Duodenal mucosa (tissue), 2 donors: ENCODE data around the gene CARS1.
"Not testable (repeated sequence)": the region's sequence is repeated elsewhere in the genome, so short reads cannot be mapped to it uniquely, and the experiment has no call there.

Experiments used
- H3K27ac ChIP-seq: one replicate; pipeline ENCODE4 v1.7.0; 2013; ENCODE audit warnings: low read depth, low read length
- H3K27me3 ChIP-seq, 2 donors: one replicate each; pipeline ENCODE4 v1.7.0; 2013; ENCODE audit warnings: low read length in 2 of 2, control low read depth in 1 of 2; ENCODE audit not compliant: insufficient read depth in 2 of 2, control insufficient read depth in 1 of 2
- H3K36me3 ChIP-seq, 2 donors: one replicate each; pipeline ENCODE4 v1.7.0; 2013; ENCODE audit warnings: low read length in 2 of 2, control low read depth in 1 of 2; ENCODE audit not compliant: insufficient read depth in 2 of 2, control insufficient read depth in 1 of 2
- H3K4me1 ChIP-seq, 2 donors: one replicate each; pipeline ENCODE4 v1.7.0; 2013; ENCODE audit warnings: low read length in 2 of 2, control low read depth in 1 of 2; ENCODE audit not compliant: insufficient read depth in 2 of 2, control insufficient read depth in 1 of 2
- H3K4me3 ChIP-seq, 2 donors: one replicate each; pipeline ENCODE4 v1.7.0; 2013; ENCODE audit warnings: low read length in 2 of 2, low read depth in 1 of 2
- H3K9ac ChIP-seq, 2 donors: one replicate each; pipeline ENCODE4 v1.7.0; 2013; ENCODE audit warnings: low read length in 2 of 2, low read depth in 1 of 2
- H3K9me3 ChIP-seq, 2 donors: one replicate each; pipeline ENCODE4 v1.7.0; 2013; ENCODE audit warnings: low read length in 2 of 2, control low read depth in 1 of 2; ENCODE audit not compliant: control insufficient read depth in 1 of 2

Gene CARS1

GRCh38 chr11:3080733-3081385 is 23.6 kb upstream of the CARS1 start:
- H3K27me3 ChIP-seq, result peaks cover 0 to 3% of the 10 kb centered on the region in 2 donors
- no peaks in the 10 kb centered on the region for H3K4me1 ChIP-seq
- no peak overlapping the region for H3K9ac ChIP-seq
- no peak overlapping the region for H3K4me3 ChIP-seq
- no peaks in the 10 kb centered on the region for H3K9me3 ChIP-seq
- H3K27ac ChIP-seq, result no peak overlapping the region
- H3K36me3 ChIP-seq, result no peaks in the 10 kb centered on the region

DNA sequence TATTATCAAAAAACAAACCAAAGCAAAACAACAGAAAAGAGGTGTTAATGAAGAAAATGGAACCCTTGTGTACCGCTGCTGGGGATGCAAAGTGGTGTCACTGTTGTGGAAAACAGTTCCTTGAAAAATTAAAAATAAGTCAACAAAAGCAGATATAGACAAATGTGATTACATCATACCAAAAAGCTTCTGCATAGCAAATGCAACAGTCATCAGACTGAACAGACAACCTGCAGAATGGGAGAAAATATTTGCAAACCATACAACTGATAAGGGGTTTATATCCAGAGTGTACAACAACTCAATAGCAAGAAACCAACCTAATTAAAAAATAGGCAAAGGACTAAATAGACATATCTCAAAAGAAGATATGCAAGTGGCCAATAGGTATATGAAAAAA is 22.9 kb upstream of the CARS1 start:
- H3K36me3 ChIP-seq, result no peaks in the 10 kb centered on the region
- no peak overlapping the region for H3K4me3 ChIP-seq
- H3K27me3 ChIP-seq, result peaks cover 0 to 3% of the 10 kb centered on the region in 2 donors
- H3K4me1 ChIP-seq, result peaks cover 0 to under 1% of the 10 kb centered on the region in 2 donors
- H3K9ac ChIP-seq, result no peak overlapping the region
- H3K27ac ChIP-seq, result no peak overlapping the region
- H3K9me3 ChIP-seq, result no peaks in the 10 kb centered on the region

DNA sequence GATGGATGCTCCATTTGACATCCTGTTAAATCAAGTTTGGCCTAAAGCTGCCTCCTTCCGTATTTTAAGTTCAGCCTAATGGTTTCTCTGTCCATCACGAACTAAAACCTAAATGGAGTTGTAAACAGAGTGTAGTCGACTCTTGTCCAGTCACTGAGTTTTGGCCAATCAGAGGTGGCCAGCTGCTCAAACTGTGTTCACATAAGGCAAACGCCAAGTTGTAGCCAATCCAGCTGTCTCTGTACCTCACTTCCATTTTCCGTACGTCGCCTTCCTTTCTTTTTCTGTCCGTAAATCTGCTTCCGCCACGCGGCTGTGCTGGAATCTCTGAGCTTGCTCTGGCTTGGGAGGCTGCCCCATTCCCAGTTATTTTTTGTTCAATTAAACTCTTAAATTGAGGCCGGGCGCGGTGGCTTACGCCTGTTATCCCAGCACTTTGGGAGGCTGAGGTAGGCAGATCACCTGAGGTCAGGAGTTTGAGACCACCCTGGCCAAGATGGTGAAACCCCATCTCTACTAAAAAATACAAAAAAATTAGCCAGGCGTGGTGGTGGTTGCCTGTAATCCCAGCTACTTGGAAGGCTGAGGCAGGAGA is 20.7 kb upstream of the CARS1 start:
- Histone ChIP-seq H3K9me3 (no peaks in the 10 kb centered on the region), H3K27me3 (no peaks in the 10 kb centered on the region), H3K36me3 (no peaks in the 10 kb centered on the region), H3K4me1 (peaks cover 4 to 7% of the 10 kb centered on the region in 2 donors), H3K27ac (no peak overlapping the region), H3K4me3 (no peak overlapping the region), H3K9ac (no peak overlapping the region)

GRCh38 chr11:3077189-3077836 is 20.1 kb upstream of the CARS1 start:
- Histone ChIP-seq H3K4me3 (no peak overlapping the region), H3K36me3 (no peaks in the 10 kb centered on the region), H3K4me1 (peaks cover 4 to 7% of the 10 kb centered on the region in 2 donors), H3K9me3 (no peaks in the 10 kb centered on the region), H3K9ac (no peak overlapping the region), H3K27me3 (no peaks in the 10 kb centered on the region), H3K27ac (no peak overlapping the region)

- Histone ChIP-seq H3K9ac (no peak overlapping the region), H3K27ac (no peak overlapping the region), H3K27me3 (no peaks in the 10 kb centered on the region), H3K36me3 (no peaks in the 10 kb centered on the region), H3K4me1 (peaks cover 4 to 7% of the 10 kb centered on the region in 2 donors), H3K9me3 (no peaks in the 10 kb centered on the region), H3K4me3 (no peak overlapping the region)
These were observed 17.8 kb upstream of the CARS1 start for GRCh38 chr11:3074912-3075589.

DNA sequence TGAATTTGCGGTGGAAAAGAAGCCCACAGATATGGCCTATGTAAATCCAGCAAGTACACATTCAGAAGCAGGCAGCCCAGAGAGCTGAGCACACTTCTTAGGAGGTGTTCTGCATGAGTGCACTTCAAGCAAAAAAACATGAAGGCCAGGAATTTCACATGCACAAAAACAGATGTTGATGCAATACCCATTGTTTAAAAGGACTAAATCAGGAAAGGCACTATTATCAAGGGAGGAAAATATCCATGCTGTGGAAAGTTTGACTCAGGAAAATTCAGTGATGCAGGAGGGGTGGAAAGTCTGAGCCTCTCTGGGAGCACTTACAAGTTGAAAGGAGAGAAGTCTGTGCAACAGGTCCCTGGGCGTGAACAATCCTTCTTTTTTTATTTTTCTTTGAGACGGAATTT is 15.8 kb upstream of the CARS1 start:
- H3K4me1 ChIP-seq, result peaks cover 4 to 7% of the 10 kb centered on the region in 2 donors
- H3K4me3 ChIP-seq, result no peak overlapping the region
- no peak overlapping the region for H3K9ac ChIP-seq
- H3K27me3 ChIP-seq, result no peaks in the 10 kb centered on the region
- no peak overlapping the region for H3K27ac ChIP-seq
- no peaks in the 10 kb centered on the region for H3K9me3 ChIP-seq
- no peaks in the 10 kb centered on the region for H3K36me3 ChIP-seq

DNA sequence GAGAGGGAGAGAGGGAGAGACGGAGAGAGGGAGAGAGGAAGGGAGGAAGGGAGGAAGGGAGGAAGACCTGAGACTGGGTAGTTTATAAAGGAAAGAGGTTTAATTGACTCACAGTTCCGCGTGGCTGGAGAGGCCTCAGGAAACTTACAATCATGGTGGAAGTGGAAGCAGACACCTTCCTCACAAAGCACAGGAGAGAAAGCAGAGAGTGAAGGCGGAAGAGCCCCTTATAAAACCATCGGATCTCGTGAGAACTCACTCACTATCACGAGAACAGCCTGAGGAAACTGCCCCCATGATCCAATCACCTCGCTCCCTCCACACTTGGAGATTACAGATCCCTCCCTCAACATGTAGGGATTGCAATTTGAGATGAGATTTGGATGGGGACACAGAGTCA is 12.2 kb upstream of the CARS1 start:
- Histone ChIP-seq H3K36me3 (no peaks in the 10 kb centered on the region), H3K9ac (no peak overlapping the region), H3K27ac (no peak overlapping the region), H3K4me3 (no peak overlapping the region), H3K27me3 (no peaks in the 10 kb centered on the region), H3K4me1 (no peaks in the 10 kb centered on the region), H3K9me3 (no peaks in the 10 kb centered on the region)

- H3K27ac ChIP-seq, H3K4me3 ChIP-seq, H3K9me3 ChIP-seq, H3K4me1 ChIP-seq, H3K9ac ChIP-seq, H3K36me3 ChIP-seq, H3K27me3 ChIP-seq: not testable (repeated sequence)
These were observed 9.1 kb upstream of the CARS1 start for GRCh38 chr11:3066308-3066707.

DNA sequence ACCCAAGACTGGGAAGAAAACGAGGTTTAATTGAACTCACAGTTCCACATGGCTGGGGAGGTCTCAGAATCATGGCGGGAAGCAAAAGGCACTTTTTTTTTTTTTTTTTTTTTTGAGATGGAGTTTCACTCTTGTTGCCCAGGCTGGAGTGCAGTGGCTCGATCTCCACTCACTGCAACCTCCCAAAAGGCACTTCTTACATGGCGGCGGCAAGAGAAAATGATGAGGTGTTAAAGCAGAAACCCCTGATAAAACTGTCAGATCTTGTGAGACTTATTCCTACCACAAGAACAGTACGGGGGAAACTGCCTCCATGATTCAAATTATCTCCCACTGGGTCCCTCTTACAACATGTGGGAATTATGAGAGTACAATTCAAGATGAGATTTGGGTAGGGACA is 7.5 kb upstream of the CARS1 start:
- not testable (repeated sequence) for H3K27ac ChIP-seq, H3K27me3 ChIP-seq, H3K36me3 ChIP-seq, H3K4me3 ChIP-seq, H3K4me1 ChIP-seq, H3K9ac ChIP-seq, H3K9me3 ChIP-seq

- H3K4me3 ChIP-seq, H3K27ac ChIP-seq, H3K4me1 ChIP-seq, H3K9me3 ChIP-seq, H3K36me3 ChIP-seq, H3K27me3 ChIP-seq, H3K9ac ChIP-seq: not testable (repeated sequence)
These were observed 6.7 kb upstream of the CARS1 start for GRCh38 chr11:3063876-3064275.
